GM21717 (cell line): ENCODE results near the gene ZC3H18.
"Not testable (repeated sequence)": the region's sequence is repeated elsewhere in the genome, so short reads cannot be mapped to it uniquely, and the experiment has no call there.

Experiments used
- ATAC-seq: cut with Tn5 transposase; IDR thresholded peaks from one replicate; pipeline ENCODE4 v1.9.1; 2021; ENCODE audit warnings: mild to moderate bottlenecking, moderate library complexity; ENCODE audit not compliant: unreplicated experiment

ZC3H18 gene

DNA sequence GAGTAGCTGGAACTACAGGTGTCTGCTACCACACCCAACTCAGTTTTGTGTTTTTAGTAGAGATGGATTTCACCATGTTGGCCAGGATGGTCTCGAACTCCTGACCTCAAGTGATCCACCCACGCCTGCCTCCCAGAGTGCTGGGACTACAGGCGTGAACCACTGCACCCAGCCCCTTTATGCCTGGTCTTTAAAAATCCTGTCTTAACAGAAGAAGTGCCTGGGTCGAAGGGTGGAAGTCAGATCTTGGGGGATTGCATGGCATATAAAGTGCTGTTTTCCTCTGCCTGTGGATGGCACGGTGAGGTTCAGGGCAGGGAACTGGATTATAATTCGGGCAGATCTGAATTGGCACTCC is 30.3 kb downstream of the ZC3H18 start:
- no peak for ATAC-seq

DNA sequence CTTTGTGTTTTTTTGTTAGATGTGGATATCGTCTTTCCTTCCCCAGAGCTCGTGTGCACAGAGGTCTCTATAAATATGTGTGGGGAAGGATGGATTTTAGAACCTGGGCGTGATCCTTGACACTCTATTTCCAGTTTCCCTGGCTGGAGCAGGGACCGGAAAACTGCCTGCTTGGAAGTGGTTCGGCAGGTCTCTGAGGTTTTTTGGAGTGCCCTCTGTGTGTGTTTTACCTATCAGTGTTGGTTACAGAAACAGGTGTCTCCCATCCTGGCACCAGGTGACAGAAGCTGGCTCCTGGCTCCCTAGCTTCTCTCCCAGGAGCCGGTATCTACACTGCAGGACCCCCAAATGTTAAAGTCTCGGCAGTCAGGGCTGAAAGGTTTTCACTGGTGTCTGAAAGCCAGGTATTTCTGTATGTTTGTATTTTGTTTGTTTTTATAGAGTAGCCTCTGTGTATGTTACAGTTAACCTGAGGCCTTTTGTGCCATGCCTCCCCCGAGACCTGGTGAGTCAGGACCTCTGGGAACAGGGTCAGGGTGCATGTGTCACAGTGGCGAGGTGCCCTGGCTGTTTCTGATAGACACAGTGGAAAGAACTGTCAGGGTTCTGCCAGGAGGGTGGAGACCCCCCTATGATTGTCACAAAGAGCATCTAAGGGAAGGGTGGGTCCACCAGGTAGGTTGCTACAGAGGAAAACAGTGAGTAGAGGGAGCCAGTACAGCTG is 31.3 kb downstream of the ZC3H18 start:
- no peak for ATAC-seq

DNA sequence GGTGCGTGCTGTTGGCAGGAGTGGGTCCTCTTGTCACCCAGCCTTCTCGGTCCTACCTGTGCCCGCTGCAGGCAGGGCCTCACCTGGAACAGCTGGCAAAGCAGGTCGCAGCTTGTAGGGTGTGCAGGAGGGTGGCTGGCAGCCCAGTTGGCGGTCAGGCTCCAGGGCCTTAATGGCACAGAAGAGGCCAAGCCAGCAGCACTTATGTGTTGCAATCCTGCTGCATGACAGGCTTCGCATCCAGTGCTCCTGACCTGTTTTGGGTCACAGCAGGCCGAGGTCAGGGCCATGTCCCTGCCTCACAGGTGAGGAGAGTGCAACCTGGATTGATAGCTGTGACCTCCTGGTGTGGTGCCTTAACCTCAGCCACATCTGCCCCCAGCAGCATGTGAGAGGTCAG is 31.9 kb downstream of the ZC3H18 start:
- no peak for ATAC-seq

DNA sequence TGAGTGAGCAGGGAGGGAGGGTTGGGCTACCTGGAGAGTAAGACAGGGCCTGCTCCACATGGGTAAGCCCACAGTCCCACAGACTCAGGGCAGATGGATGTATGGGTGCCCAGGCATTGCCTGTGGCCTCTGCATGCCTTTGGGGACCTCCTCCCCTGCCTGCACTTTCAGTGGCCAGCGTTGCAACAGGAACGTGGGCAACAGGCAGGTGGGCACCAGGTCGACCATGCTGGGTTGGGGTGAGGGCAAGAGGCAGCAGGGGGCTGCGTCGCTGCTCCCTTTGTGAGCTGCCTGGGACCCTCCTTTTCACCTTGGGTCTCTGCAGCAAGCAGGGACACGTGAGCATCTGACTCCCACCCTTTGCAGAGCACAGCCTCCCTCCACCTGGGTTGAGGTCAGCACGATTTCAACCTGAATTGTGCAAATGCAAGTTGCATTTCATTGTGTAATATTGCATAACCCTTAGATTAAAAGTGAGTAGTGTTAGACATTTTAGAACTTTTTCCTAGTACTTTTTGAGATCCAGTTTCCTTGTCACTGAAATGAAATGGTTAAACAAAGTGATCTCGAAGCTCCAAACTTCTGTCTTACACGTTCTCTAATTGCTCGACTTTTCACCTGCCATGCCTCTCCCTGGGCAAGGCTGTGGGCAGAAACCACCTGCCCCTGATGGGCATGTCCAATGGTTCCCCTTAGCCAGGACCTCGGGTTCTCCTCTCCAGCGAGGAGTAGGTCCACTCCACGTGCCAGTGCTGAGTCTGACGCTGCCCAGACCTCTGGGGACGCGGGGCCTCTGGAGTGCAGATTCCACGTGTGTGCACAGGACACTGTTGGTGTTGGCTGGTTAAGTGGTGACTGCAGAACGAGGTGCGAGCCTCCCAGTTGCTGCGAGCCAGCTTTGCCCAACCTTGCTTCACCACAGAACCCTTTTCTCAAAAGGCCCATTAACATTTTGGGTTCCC is 35.3 kb downstream of the ZC3H18 start:
- no peak for ATAC-seq

DNA sequence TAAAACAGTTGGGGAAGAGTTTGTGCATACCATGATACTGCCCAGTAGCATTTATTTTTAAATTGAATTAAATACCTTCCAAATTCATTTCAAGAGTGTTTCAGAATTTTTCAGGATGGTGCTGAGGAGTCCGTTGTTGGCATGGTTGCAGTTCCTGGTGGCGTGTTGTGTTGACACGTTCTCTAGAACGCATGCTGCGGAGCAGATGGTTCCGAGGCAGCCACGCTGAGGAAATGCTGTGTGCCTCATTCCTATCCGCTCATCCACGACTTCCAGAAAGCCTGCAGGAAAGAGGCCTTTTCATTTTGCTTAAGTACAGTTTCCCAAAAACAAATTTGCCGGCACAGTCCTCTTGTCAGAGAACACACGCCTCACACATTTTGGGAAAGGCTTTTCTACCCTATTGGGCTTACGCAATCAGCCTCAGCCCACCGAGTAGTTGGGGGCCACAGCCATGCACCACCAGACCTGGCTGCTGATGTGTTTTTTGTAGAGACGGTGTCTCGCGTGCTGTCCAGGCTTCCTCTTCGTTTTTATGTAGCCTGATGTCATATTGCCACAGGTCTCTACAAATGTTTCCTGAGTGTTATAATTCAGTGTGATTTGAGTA is 36.0 kb downstream of the ZC3H18 start:
- no peak for ATAC-seq

DNA sequence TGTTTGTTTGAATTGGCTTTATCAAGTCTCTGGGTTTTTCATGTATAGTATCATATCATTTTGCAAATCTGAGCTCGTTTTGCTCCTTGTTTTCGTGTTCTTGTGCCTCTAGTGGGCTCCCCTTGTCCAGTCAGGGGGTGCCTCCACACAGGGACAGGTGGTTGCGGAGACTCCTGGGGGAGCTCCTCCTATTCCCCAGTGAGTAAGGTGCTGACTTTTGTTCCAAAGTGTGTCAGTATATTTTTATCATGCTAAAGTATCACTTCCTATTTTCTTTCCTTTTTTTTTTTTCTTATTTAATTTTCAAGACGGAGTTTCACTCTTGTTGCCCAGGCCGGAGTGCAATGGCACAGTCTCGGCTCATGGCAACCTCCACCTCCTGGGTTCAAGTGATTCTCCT is 37.9 kb downstream of the ZC3H18 start:
- no peak for ATAC-seq

DNA sequence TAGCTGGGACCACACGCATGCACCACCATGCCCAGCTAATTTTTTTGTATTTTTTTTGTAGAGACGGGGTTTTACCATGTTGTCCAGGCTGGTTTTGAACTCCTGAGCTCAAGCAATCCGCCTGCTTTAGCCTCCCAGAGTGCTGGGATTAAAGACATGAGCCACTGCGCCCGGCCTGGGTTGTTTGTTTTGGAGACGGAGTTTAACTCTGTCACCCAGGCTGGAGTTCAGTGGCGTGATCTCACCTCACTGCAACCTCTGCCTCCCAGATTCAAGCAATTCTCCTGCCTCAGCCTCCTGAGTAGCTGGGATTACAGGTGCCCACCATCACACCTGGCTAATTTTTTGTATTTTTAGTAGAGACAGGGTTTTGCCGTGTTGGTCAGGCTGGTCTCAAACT is 39.2 kb downstream of the ZC3H18 start:
- not testable (repeated sequence) for ATAC-seq

DNA sequence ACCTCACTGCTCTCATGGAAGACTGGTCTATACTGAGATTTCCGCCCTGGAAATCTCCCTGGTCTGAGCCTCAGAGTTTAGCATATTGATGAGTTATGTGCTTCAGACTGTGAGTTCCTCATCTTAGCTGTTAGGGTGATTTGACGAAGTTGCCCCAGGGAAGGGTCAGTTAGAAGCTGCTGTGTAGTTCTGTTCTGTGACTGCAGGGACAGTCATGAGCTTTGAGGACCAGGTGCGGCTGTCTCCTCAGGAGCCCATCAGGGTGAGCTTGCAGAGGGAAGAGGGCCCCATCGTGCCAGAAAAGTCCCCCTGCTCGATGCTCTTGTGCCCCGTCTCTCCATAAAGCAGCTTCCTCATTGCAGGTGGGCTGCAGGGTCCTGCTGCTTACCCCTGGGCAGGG is 39.9 kb downstream of the ZC3H18 start:
- ATAC-seq = no peak

DNA sequence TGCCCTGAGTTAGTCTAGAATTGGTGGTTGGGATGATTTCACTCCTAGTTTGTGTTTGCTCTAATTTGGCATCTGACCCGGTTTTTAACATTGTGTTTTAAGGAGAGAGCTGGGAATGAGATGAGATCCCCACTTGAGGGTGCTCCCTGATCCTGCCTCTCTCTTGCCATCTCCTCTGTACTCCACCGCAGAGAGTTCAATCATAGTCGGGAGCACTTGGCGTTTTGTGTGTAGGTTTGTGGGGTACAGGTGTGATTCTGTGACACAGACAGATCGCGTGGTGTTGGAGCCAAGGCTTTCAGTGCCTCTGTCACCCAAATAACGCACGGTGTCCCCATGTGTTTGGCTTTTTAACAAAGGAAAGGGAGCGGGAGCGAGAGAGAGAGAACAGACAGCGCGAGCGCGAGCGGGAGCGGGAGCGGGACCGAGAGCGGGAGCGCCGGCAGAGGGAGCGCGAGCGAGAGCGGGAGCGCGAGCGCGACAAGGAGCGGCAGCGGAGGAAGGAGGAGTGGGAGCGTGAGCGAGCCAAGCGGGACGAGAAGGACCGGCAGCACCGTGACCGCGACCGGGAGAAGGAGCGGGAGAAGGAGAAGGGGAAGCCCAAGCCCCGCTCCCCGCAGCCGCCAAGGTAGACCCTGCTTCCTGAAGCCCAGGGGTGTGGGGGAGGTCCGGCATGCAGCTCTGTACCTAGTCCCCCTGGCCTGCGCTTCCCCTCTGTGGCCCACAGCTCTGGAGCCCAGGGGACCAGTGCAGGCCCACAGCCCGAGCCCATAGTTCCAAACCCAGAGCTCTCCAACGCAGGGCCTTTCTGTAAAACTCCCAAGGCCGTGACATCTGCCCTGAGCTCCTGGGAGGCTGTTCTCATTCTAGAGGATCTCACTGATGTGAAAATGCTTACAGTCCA is 41.0 kb downstream of the ZC3H18 start:
- no peak for ATAC-seq

DNA sequence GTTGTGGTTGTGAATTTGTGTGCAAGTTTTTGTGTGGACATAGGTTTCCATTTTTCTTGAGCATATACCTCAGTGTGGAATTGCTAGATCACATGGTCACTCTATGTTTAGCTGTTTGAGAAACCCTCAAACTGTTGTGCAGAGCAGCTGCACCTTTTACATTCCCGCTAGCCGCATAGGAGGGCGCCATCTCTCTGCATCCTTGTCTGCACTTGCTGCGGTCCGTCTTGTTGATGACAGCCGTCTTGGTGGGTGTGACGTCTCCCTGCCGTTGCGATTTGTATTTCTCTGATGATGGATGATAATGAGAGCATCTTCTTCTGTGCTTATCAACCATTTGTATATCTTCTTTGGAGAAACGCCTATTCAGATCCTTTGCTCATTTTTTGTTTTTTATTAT is 43.1 kb downstream of the ZC3H18 start:
- no peak for ATAC-seq

DNA sequence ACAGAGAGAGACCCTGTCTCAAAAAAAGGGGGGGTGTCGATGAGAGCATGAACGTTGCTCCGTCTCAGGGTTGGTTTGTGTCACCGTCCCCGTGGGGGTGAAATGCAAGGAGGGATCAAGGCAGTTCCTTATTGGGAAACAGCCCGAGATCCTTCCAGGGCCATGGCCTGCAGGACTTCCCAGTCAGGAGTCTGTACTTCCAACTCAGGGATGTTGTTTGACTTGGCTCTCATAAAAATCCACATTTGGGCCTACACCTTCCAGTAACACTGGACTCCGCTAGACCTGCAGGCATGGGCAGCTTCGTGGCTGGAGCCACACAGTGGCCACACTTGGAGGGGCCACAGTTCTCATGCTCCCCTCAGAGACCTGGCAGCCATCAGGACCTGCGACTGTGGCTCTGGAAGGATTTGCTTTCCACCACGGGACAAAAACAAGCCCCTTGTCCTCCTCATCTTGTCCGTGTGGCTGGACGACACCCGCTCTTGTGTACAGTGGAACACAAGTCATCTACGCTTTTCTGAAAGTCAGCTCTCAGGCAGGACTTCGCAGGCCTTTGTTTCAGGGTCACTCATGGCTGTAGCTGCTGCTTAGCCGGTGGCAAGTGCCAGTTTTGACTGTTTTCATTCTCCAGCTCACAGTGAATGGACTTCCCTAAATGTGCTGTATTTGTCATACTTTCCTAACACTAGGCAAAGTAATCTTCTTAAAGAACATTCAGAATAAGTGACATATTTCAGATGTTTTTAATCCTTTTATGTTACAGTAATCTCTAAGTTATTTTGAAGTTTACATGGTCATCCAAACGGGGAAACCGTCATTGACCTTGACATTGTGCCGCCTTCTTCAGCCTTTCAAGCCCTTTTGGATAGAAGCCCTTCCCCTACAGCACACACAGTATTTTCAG is 44.0 kb downstream of the ZC3H18 start:
- no peak for ATAC-seq

DNA sequence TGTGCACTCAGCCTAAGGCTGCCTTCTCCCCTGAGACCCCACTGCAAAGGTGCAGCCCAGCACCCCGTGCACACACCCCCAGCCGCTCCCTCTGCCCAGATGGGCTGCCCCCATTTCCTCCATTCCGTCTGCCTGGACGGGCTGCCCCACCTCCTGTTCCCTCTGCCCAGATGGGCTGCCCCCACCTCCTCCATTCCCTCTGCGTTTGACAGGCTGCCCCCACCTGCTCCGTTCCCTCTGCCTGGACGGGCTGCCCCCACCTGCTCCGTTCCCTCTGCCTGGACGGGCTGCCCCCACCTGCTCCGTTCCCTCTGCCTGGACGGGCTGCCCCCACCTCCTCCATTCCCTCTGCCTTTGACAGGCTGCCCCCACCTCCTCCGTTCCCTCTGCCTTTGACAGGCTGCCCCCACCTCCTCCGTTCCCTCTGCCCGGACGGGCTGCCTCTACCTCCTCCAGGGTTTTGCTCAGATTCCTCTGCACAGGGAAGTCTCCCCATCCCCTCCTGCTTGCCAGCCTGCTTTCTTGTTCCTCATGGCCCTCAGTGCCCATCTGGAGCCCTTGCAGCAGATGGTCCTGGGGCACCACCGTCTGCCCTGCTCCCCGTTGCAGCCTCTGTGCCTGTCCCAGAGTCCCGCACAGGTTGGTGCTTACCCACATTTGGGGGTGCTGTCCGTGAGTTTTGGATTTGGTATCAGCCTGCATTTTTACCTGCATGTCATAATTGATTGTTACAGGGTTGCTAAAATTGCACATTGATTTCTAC is 44.8 kb downstream of the ZC3H18 start:
- no peak for ATAC-seq

DNA sequence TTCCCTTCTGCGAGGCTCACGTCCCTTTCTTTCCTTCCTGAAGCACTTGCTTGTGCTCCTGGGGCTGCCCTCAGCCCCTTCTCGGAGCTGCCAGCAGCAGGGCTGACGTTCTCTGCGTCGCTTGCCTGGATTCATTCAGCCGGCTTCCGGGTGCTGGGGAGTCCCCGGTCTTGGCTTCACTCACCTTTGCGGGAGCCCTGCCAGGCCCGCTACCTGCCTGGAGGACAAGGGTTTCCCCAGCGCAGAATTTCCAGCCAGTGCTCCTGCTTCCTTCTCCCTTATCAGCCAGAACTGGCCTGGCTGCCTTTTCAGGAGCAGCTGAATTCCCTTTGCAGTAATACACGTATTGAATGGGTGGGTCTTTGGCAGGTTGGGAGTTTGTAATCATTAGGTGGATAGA is 46.1 kb downstream of the ZC3H18 start:
- no peak for ATAC-seq

DNA sequence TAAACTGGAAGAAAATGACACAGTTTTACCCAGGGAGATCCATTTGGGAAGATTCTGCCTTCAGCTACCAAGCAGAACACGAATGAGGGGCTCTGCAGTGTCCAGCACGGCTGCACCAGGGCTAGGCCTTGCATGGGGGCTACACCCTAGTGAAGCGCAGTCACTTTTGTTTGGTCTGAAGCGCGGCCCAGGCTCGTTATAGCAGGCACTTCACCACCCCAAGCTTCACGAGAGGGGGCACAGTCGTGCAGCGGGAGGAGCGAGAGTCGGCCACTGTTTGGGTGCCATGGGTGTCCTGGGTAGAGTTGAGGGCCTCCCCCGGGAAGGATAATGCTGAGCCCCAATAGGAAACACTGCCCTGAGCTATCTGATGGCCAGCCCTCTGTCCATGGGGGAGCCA is 46.5 kb downstream of the ZC3H18 start:
- no peak for ATAC-seq

DNA sequence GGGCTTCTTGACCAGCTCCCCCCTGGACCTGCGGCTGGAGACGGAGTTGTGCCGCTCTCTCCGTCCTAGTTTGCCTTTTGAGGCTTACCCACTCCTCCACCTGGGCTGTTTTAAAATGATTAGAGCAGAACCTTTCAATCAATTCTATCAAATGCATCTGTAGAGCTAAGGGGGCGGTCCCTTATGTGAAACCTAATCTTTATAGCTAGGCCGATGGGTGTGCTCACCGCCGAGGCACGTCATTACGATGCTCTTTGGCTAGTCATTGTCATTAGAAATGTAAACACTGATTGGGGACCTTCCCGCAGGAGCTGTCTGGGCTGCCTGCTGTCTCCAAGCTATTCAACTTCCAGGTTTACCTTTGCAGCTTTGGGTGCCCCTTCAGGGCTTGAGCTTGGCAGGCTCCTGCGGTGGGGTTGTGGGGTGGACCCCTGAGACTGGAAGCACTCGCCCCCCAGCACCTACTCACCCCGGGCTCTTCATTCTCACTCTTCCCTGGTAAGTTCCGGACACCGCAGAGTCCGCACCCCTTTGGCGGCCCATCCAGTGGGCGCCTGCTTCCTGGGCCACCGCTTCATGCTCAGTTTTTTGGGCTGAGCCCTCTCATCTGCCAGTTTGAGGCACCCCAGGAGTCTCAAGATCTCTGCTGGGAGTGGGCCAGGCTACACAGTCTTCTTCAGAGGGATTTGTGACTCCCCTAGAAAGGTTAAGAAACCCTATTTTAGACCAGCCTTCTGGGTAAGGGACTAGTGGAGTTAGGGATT is 47.2 kb downstream of the ZC3H18 start:
- no peak for ATAC-seq

DNA sequence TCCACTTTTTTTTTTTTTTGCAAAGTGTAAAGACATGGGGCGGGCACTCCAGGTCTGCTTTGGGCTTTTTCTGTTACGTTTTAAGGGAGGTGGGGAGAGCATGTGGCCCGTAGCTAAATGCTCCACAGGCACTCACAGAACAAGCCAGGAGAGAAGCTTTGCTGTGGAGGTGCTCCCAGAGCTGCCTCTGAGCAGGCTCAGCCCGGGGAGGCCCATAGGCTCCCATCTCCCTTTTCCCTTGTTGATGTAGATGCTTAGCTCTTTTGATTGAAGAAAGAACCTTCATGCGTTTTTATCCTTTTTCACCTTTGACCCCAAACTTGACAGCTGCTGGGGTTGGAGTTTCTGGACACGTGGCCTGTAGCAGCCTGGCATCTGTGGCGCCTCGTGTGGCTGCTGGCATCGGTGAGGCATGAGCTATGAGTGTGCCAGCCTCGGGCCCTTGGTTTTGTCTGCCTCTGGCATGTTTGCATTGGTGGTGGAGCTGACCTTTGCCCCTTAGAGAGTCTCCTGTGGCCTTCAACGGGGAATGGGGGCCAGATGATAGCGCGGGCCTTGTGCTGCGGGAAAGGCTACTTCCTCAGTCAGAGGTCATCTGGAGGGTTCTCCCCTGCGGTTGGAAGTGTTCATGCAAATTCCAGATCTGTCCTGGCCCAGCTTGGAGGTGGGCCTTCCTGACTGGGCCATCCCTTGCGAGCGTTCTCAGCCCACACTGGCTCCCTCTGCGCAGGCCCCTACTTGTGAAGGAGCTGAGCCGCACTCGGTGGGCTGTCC is 48.2 kb downstream of the ZC3H18 start:
- ATAC-seq = no peak

DNA sequence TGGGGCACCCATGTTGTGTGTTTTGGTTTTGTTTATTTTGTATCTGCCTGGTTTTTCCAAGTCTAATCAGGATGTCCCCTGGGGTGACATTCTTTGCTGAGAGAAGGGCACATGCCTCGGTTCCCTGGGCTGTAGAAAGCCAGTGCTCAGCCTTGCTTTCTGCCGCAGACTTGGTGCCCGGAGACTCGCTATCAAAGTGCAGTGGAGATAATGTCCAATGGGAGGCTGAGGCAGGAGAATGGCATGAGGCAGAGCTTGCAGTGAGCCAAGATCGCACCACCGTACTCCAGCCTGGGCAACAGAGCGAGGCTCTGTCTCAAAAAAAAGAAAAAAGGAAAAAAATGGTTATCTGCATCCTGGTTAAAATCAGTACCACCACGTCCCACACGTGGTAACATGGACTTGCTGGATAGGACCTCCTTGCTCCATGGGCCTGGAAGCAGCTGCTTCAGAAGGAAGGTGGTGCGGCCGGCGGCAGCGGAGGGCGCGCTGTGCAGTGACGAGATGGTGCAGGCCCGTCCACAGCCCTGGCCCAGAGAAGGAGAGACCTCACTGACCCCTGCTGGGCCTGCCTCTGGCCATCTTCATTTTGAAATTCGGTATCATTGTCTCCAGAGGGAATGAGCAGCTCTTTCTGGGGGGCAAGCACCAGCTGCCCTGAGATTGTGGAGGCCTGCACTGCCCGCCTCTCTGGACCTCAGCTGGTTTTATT is 48.9 kb downstream of the ZC3H18 start:
- no peak for ATAC-seq
